Hepatocyte (in vitro differentiated cells): Measurements from ENCODE around the gene SOWAHD. TPM values are rescaled to one million over a fixed set of nuclear protein-coding genes. Genes with fewer than 3 reads are reported as not detected.
"Not testable (repeated sequence)": the region's sequence is repeated elsewhere in the genome, so short reads cannot be mapped to it uniquely, and the experiment has no call there.

Experiments used
- DNase-seq: peaks from one replicate; pipeline ENCODE4 v3.0.0-alpha.2; 2016; ENCODE audit warnings: low spot score
- H2AFZ ChIP-seq: fragments of 200-600 bp; sonication (generic); 2 replicates; pipeline ENCODE4 v1.6.0; 2016; ENCODE audit warnings: antibody characterized with exemption, mild to moderate bottlenecking
- H3K27ac ChIP-seq: fragments of 200-600 bp; sonication (generic); 2 replicates; pipeline ENCODE4 v1.5.1; 2016; ENCODE audit warnings: mild to moderate bottlenecking
- H3K27me3 ChIP-seq: fragments of 200-600 bp; sonication (generic); 2 replicates; pipeline ENCODE4 v1.6.1; 2016
- H3K36me3 ChIP-seq: fragments of 200-600 bp; sonication (generic); replicated peaks from 2 replicates; pipeline ENCODE4 v1.5.1; 2016; ENCODE audit warnings: low read depth; ENCODE audit not compliant: insufficient read depth
- H3K4me1 ChIP-seq: fragments of 200-600 bp; sonication (generic); 2 replicates; pipeline ENCODE4 v1.5.1; 2016; ENCODE audit warnings: mild to moderate bottlenecking, moderate library complexity; ENCODE audit not compliant: insufficient read depth
- H3K4me2 ChIP-seq: fragments of 200-600 bp; sonication (generic); 2 replicates; pipeline ENCODE4 v1.6.0; 2016
- H3K4me3 ChIP-seq: fragments of 200-600 bp; sonication (generic); 2 replicates; pipeline ENCODE4 v1.5.1; 2016; ENCODE audit warnings: mild to moderate bottlenecking
- H3K79me2 ChIP-seq: fragments of 200-600 bp; sonication (generic); 2 replicates; pipeline ENCODE4 v1.6.0; 2017; ENCODE audit warnings: mild to moderate bottlenecking
- H3K9me2 ChIP-seq: fragments of 200-600 bp; sonication (generic); replicated peaks from 2 replicates; pipeline ENCODE4 v1.6.0; 2017; ENCODE audit warnings: mild to moderate bottlenecking; ENCODE audit not compliant: insufficient read depth
- H3K9me3 ChIP-seq: fragments of 200-600 bp; sonication (generic); 2 replicates; pipeline ENCODE4 v1.5.1; 2016; ENCODE audit warnings: low read depth, mild to moderate bottlenecking
- H4K20me1 ChIP-seq: fragments of 200-600 bp; sonication (generic); 2 replicates; pipeline ENCODE4 v1.6.0; 2016; ENCODE audit warnings: mild to moderate bottlenecking; ENCODE audit not compliant: insufficient read depth, poor library complexity, severe bottlenecking
- CTCF ChIP-seq: fragments of 200-600 bp; sonication (generic); IDR thresholded peaks from 2 replicates; pipeline ENCODE4 v1.5.1; 2016; ENCODE audit warnings: antibody characterized with exemption, mild to moderate bottlenecking; ENCODE audit not compliant: poor library complexity
- EZH2 ChIP-seq: fragments of 200-600 bp; sonication (generic); IDR thresholded peaks from 2 replicates; pipeline ENCODE4 v1.6.1; 2016; ENCODE audit warnings: antibody characterized with exemption, mild to moderate bottlenecking, borderline replicate concordance
- EZH2phosphoT487 ChIP-seq: fragments of 200-600 bp; sonication (generic); IDR thresholded peaks from one replicate; pipeline ENCODE4 v1.6.1; 2018; ENCODE audit warnings: antibody characterized with exemption, mild to moderate bottlenecking, low read depth, moderate library complexity; ENCODE audit not compliant: unreplicated experiment, severe bottlenecking
- WGBS: methylation state at CpG from one replicate; pipeline ENCODE4 v1.1.6; 2016; ENCODE audit warnings: low lambda C conversion rate; ENCODE audit errors: missing lambda C conversion rate; 5-methylcytosine and 5-hydroxymethylcytosine counted together
- polyA plus RNA-seq: library from polyadenylated mRNA; unstranded; fragments of >200 nt; fragmentation: Nextera tagmentation; extraction: Ambion mirVana; gene quantifications from 2 replicates; pipeline ENCODE4 v1.2.1, GENCODE V29; 2016
- total RNA-seq: library from RNA; depleted of rRNA; stranded (reverse); fragments of >200 nt; gene quantifications from 2 replicates; pipeline ENCODE4 v1.2.3, GENCODE V29; 2014

Gene SOWAHD
- total and polyA plus RNA-seq, 2 experiments from 2014 or later = 1.00 to 2.0 TPM

- H3K9me2 ChIP-seq = no peaks in the 10 kb centered on the region
Measured at GRCh38 chrX:119736206-119736764, 22.1 kb upstream of the SOWAHD start.

DNA sequence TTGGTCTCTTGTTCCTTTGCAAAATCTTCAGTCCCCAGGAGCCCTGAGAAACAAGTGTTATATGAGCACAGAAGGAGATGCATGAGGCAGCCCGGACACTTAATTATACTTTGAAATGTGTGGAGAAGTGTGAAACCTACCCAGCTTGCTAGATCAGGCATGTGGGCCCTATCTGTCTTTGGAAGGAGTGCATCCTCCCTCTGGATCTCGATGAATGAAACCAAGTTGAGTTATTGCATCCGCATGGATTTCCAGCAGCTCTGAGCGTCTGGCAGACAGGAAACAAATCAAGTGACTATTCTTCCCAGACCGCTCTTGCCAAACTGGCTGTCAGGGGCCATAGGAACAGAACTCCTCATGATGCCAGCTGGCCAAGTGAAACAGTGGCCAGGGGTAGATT, 19.6 kb upstream of the SOWAHD start:
- no peak for DNase-seq
- Histone ChIP-seq H3K9me3 (no peaks in the 10 kb centered on the region), H3K4me1 (no peaks in the 10 kb centered on the region), H3K27me3 (no peaks in the 10 kb centered on the region), H2AFZ (no peak overlapping the region), H3K9me2 (no peaks in the 10 kb centered on the region), H3K27ac (no peak overlapping the region), H4K20me1 (no peaks in the 10 kb centered on the region), H3K4me2 (no peak overlapping the region), H3K79me2 (no peaks in the 10 kb centered on the region), H3K36me3 (no peaks in the 10 kb centered on the region), H3K4me3 (no peak overlapping the region)
- 79% methylated on average over 5 of the region's 5 CpGs for WGBS
- no peak for TF ChIP-seq EZH2phosphoT487
- TF ChIP-seq EZH2 = no peak
- no peak for TF ChIP-seq CTCF

More at GRCh38 chrX:119736206-119736764, 22.1 kb upstream of the SOWAHD start:
- H3K79me2 ChIP-seq = no peaks in the 10 kb centered on the region
- H3K27me3 ChIP-seq = no peaks in the 10 kb centered on the region
- DNase-seq = no peak
- 76% methylated on average over 12 of the region's 12 CpGs for WGBS
- H3K4me2 ChIP-seq = no peak overlapping the region
- no peaks in the 10 kb centered on the region for H3K36me3 ChIP-seq
- no peaks in the 10 kb centered on the region for H3K4me1 ChIP-seq
- H3K4me3 ChIP-seq = no peak overlapping the region
- TF ChIP-seq CTCF (no peak), EZH2 (no peak), EZH2phosphoT487 (no peak)
- no peaks in the 10 kb centered on the region for H4K20me1 ChIP-seq
- H3K9me3 ChIP-seq = no peaks in the 10 kb centered on the region
- no peak overlapping the region for H2AFZ ChIP-seq
- H3K27ac ChIP-seq = no peak overlapping the region

GRCh38 chrX:119745283-119745848, 13.0 kb upstream of the SOWAHD start:
- Histone ChIP-seq H3K9me3 (no peaks in the 10 kb centered on the region), H3K27ac (no peak overlapping the region), H3K4me1 (no peaks in the 10 kb centered on the region), H3K36me3 (no peaks in the 10 kb centered on the region), H3K4me2 (no peak overlapping the region), H3K27me3 (no peaks in the 10 kb centered on the region), H3K9me2 (no peaks in the 10 kb centered on the region), H4K20me1 (no peaks in the 10 kb centered on the region), H3K79me2 (no peaks in the 10 kb centered on the region), H3K4me3 (no peak overlapping the region), H2AFZ (no peak overlapping the region)
- TF ChIP-seq CTCF (no peak), EZH2phosphoT487 (no peak), EZH2 (no peak)
- no peak for DNase-seq
- WGBS = 62% methylated on average over 4 of the region's 4 CpGs

DNA sequence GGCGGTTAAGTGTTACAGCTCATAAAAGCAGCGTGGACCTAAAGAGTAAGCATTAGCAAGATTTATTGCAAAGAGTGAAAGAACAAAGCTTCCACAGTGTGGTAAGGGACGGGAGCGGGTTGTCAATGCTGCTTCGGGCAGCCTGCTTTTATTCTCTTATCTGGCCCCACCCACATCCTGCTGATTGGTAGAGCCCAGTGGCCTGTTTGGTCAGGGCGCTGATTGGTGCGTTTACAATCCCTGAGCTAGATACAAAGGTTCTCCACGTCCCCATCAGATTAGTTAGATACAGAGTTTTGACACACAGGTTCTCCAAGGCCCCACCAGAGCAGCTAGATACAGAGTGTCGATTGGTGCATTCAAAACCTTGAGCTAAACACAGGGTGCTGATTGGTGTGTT, 8.3 kb upstream of the SOWAHD start:
- not testable (repeated sequence) for H3K9me2 ChIP-seq, DNase-seq, H3K4me2 ChIP-seq, H3K36me3 ChIP-seq, H3K4me3 ChIP-seq, H3K27me3 ChIP-seq, H2AFZ ChIP-seq, H3K79me2 ChIP-seq, H3K27ac ChIP-seq, H3K4me1 ChIP-seq, H4K20me1 ChIP-seq, H3K9me3 ChIP-seq
- 80% methylated on average over 9 of the region's 9 CpGs for WGBS

- H3K9me3 ChIP-seq, H3K79me2 ChIP-seq, H3K4me1 ChIP-seq, H3K4me3 ChIP-seq, H3K27me3 ChIP-seq, DNase-seq, H3K27ac ChIP-seq, H3K9me2 ChIP-seq, H4K20me1 ChIP-seq, H3K36me3 ChIP-seq, H3K4me2 ChIP-seq, H2AFZ ChIP-seq: not testable (repeated sequence)
- WGBS = 92% methylated on average over 20 of the region's 27 CpGs
Measured at GRCh38 chrX:119750751-119751150, 7.6 kb upstream of the SOWAHD start.
